Hepatocyte (in vitro differentiated cells): Measurements from ENCODE around the gene ABCD3.
"Not testable (repeated sequence)": the region's sequence is repeated elsewhere in the genome, so short reads cannot be mapped to it uniquely, and the experiment has no call there.

Experiments
- CTCF ChIP-seq: fragments of 200-600 bp; sonication (generic); IDR thresholded peaks from 2 replicates; pipeline ENCODE4 v1.5.1; 2016; ENCODE audit warnings: antibody characterized with exemption, mild to moderate bottlenecking; ENCODE audit not compliant: poor library complexity
- EZH2 ChIP-seq: fragments of 200-600 bp; sonication (generic); IDR thresholded peaks from 2 replicates; pipeline ENCODE4 v1.6.1; 2016; ENCODE audit warnings: antibody characterized with exemption, mild to moderate bottlenecking, borderline replicate concordance

GRCh38 chr1:94375666-94376065 is 42.5 kb upstream of the ABCD3 start:
- TF ChIP-seq CTCF, EZH2: not testable (repeated sequence)
